ENCODE results near the gene BMP7. TPM values are rescaled to one million over a fixed set of nuclear protein-coding genes. Genes with fewer than 3 reads are reported as not detected.

BMP7 gene
- total and polyA plus RNA-seq, 2 experiments from 2014 or later, result 15.9 to 22.8 TPM

- Histone ChIP-seq H3K4me2 (no peak overlapping the region), H3K4me3 (no peak overlapping the region), H4K20me1 (replicated peaks; ENCODE audit: insufficient read depth) (no peaks in the 10 kb centered on the region), H3K27me3 (ENCODE audit: insufficient read depth) (no peaks in the 10 kb centered on the region), H3K79me2 (replicated peaks; ENCODE audit: insufficient read depth) (no peaks in the 10 kb centered on the region), H3K27ac (ENCODE audit: low read depth) (no peak overlapping the region), H3F3A (replicated peaks; ENCODE audit: low read depth) (no peaks in the 10 kb centered on the region), H3K9me2 (ENCODE audit: insufficient read depth) (no peaks in the 10 kb centered on the region; the same call in 1 of the 2 replicates), H2AFZ (no peak overlapping the region; the same call in 1 of the 2 replicates), H3K36me3 (ENCODE audit: insufficient read depth) (no peaks in the 10 kb centered on the region), H3K4me1 (ENCODE audit: insufficient read depth) (no peaks in the 10 kb centered on the region)
- no peak for DNase-seq (ENCODE audit: low spot score)
- Mint-ChIP-seq H3K27ac (no peak overlapping the region), H3K36me3 (ENCODE audit: low read depth) (no peaks in the 10 kb centered on the region), H3K4me3 (no peak overlapping the region), H3K27me3 (ENCODE audit: insufficient read depth, low read depth, poor library complexity) (peaks cover 3% of the 10 kb centered on the region), H3K4me1 (no peaks in the 10 kb centered on the region), H3K9me3 (no peaks in the 10 kb centered on the region)
- TF ChIP-seq NANOG (IDR thresholded peaks at IDR 0.05; ENCODE audit: borderline replicate concordance) (no peak), JUNB (IDR thresholded peaks at IDR 0.05; ENCODE audit: unreplicated experiment) (no peak), ETS1 (IDR thresholded peaks at IDR 0.05) (no peak), ZNF462 (CRISPR knock-in tag; IDR thresholded peaks at IDR 0.05) (no peak), REST (IDR thresholded peaks at IDR 0.05; ENCODE audit: unreplicated experiment) (no peak), STAT1 (IDR thresholded peaks at IDR 0.05; ENCODE audit: unreplicated experiment) (no peak), ZNF114 (CRISPR knock-in tag; IDR thresholded peaks at IDR 0.05) (no peak), EZH2 (IDR thresholded peaks at IDR 0.05; ENCODE audit: low read depth, unreplicated experiment) (no peak), EZH2phosphoT487 (IDR thresholded peaks at IDR 0.05; ENCODE audit: unreplicated experiment) (no peak), POLR2AphosphoS5 (IDR thresholded peaks at IDR 0.05; ENCODE audit: low read depth) (no peak), CREB1 (CRISPR knock-in tag; IDR thresholded peaks at IDR 0.05; ENCODE audit: low read depth) (no peak), ZNF331 (CRISPR knock-in tag; IDR thresholded peaks at IDR 0.05; ENCODE audit: low read depth) (no peak), CTCF (conservative IDR thresholded peaks at IDR 0.05; ENCODE audit: low read depth in 2 of 2) (no peak)
- no peak for ATAC-seq
These were observed 128.0 kb downstream of the BMP7 start for GRCh38 chr20:57138198-57138995.

Measured in GM23338 (cell line).